Caco-2 (cell line): Measurements from ENCODE around the gene AAK1. TPM values are rescaled to one million over a fixed set of nuclear protein-coding genes. Genes with fewer than 3 reads are reported as not detected.

Experiments used
- BruUV-seq: library from RNA; stranded (reverse); fragments of 400-500 nt; replicated peaks from 2 replicates; lab custom pipeline; 2021; lab: Mats Ljungman, UMichigan
- CTCF ChIA-PET: fragments of 300-600 bp; sonication (Branson Sonifier 250); formaldehyde crosslinking; loops from one replicate; lab custom pipeline; 2022; ENCODE audit warnings: antibody characterized with exemption; lab: Charles Lee
- POLR2A ChIA-PET: fragments of 300-600 bp; sonication (Branson Sonifier 250); formaldehyde crosslinking; loops from one replicate; lab custom pipeline; 2022; ENCODE audit warnings: antibody characterized with exemption; lab: Charles Lee
- DNase-seq, 2 experiments: peaks; one replicate each; pipeline versions ENCODE4 v3.0.0 to v3.0.0-alpha.2; 2020 to 2022
- H3K27me3 ChIP-seq: replicated peaks from 2 replicates; pipeline ENCODE4 v1.6.0; 2011; ENCODE audit warnings: low read length; ENCODE audit not compliant: control insufficient read depth, insufficient read depth
- H3K36me3 ChIP-seq: 2 replicates; pipeline ENCODE4 v1.5.1; 2011; ENCODE audit warnings: low read length; ENCODE audit not compliant: control insufficient read depth, insufficient read depth
- H3K4me1 ChIP-seq: fragments of 250-450 bp; sonication (Bioruptor Pico); 2 replicates; pipeline ENCODE4 v1.5.1; 2020; ENCODE audit warnings: mild to moderate bottlenecking
- H3K4me3 ChIP-seq: 2 replicates; pipeline ENCODE4 v1.5.1; 2011; ENCODE audit warnings: low read depth, mild to moderate bottlenecking, control low read depth, low read length
- H3K9me3 ChIP-seq: fragments of 250-450 bp; sonication (Bioruptor Pico); 2 replicates; pipeline ENCODE4 v1.5.1; 2020; ENCODE audit warnings: mild to moderate bottlenecking, moderate library complexity
- H3K27ac Mint-ChIP-seq: one replicate; pipeline ENCODE4 v1.8.0; 2022; ENCODE audit warnings: mixed read lengths; ENCODE audit not compliant: unreplicated experiment
- H3K27me3 Mint-ChIP-seq: one replicate; pipeline ENCODE4 v1.8.0; 2022; ENCODE audit warnings: mixed read lengths; ENCODE audit not compliant: insufficient read depth, unreplicated experiment
- H3K36me3 Mint-ChIP-seq: one replicate; pipeline ENCODE4 v1.8.0; 2022; ENCODE audit warnings: mild to moderate bottlenecking, mixed read lengths; ENCODE audit not compliant: insufficient read depth, unreplicated experiment
- H3K4me1 Mint-ChIP-seq: one replicate; pipeline ENCODE4 v1.8.0; 2022; ENCODE audit warnings: low read depth, mixed read lengths; ENCODE audit not compliant: unreplicated experiment
- H3K4me3 Mint-ChIP-seq: one replicate; pipeline ENCODE4 v1.8.0; 2022; ENCODE audit warnings: mild to moderate bottlenecking, moderate library complexity, mixed read lengths; ENCODE audit not compliant: unreplicated experiment
- H3K9me3 Mint-ChIP-seq: one replicate; pipeline ENCODE4 v1.8.0; 2022; ENCODE audit warnings: mixed read lengths; ENCODE audit not compliant: unreplicated experiment
- CTCF ChIP-seq, 2 experiments: fragments of 200-600 bp in 1 of 2; IDR thresholded peaks; 1 replicate in 1 of 2; 2 replicates in 1 of 2; pipeline versions ENCODE4 v1.5.1 to v1.8.0; 2011 to 2022; ENCODE audit warnings: antibody characterized with exemption in 1 of 2, control low read depth in 1 of 2, inconsistent platforms in 1 of 2, low read depth in 1 of 2, low read length in 1 of 2, mild to moderate bottlenecking in 1 of 2, moderate library complexity in 1 of 2; ENCODE audit not compliant: insufficient read depth in 1 of 2, severe bottlenecking in 1 of 2, unreplicated experiment in 1 of 2
- intact Hi-C: fragments of 100-400 bp; cut with micrococcal nuclease; formaldehyde crosslinking; loops from one replicate; pipeline ENCODE4 v1.10.0; 2022; ENCODE audit not compliant: unreplicated experiment
- total RNA-seq: library from RNA; stranded (reverse); gene quantifications from 2 replicates; pipeline ENCODE4 v1.2.3, GENCODE V29; 2022

AAK1 gene
- total RNA-seq, 1 experiment from 2014 or later = 39.7 TPM

- intact Hi-C loops = loop anchor here (1.0 kb wide), 1 partner anchor 15 kb away; no protein-coding TSS in a partner anchor
- H3K27me3 Mint-ChIP-seq = no peaks in the 10 kb centered on the region
These were observed 27.6 kb downstream of the AAK1 start for GRCh38 chr2:69615969-69616368.

GRCh38 chr2:69615078-69615625 lies 28.4 kb downstream of the AAK1 start:
- CTCF ChIA-PET = interaction anchor here (0.6 kb wide), 1 partner anchor 110 kb away, joined by 3 read pairs; no protein-coding TSS in a partner anchor
- TF ChIP-seq CTCF (IDR thresholded peaks at IDR 0.05; ENCODE audit: insufficient read depth in 1 of 2, low read depth in 1 of 2, low read length in 1 of 2, severe bottlenecking in 1 of 2, unreplicated experiment in 1 of 2) = no peak
- H3K36me3 Mint-ChIP-seq = no peaks in the 10 kb centered on the region
- intact Hi-C loops = loop anchor here (1.0 kb wide), 1 partner anchor 14 kb away; no protein-coding TSS in a partner anchor
- BruUV-seq = no TSS peak
- no peaks in the 10 kb centered on the region for H3K27me3 Mint-ChIP-seq
- Histone ChIP-seq H3K4me3 (no peak overlapping the region), H3K9me3 (peaks cover 10% of the 10 kb centered on the region), H3K36me3 (no peaks in the 10 kb centered on the region), H3K27me3 (no peaks in the 10 kb centered on the region), H3K4me1 (peaks cover 33% of the 10 kb centered on the region)
- H3K27ac Mint-ChIP-seq = no peak overlapping the region
- POLR2A ChIA-PET = no interaction called here
- peaks cover 15% of the 10 kb centered on the region for H3K4me1 Mint-ChIP-seq
- no peaks in the 10 kb centered on the region for H3K9me3 Mint-ChIP-seq
- DNase-seq = peak; percentile 24 to 47
- H3K4me3 Mint-ChIP-seq = no peak overlapping the region

More at GRCh38 chr2:69615969-69616368, 27.6 kb downstream of the AAK1 start:
- no peak overlapping the region for H3K4me3 Mint-ChIP-seq
- peaks cover 15% of the 10 kb centered on the region for H3K4me1 Mint-ChIP-seq
- Histone ChIP-seq H3K4me3 (no peak overlapping the region), H3K9me3 (peaks cover 5% of the 10 kb centered on the region; the same call in 1 of the 2 replicates), H3K27me3 (no peaks in the 10 kb centered on the region), H3K4me1 (peaks cover 33% of the 10 kb centered on the region), H3K36me3 (no peaks in the 10 kb centered on the region)
- DNase-seq = no peak
- ChIA-PET CTCF (no interaction called here), POLR2A (no interaction called here)
- no peaks in the 10 kb centered on the region for H3K9me3 Mint-ChIP-seq
- no peak for TF ChIP-seq CTCF (IDR thresholded peaks at IDR 0.05; ENCODE audit: insufficient read depth in 1 of 2, low read depth in 1 of 2, low read length in 1 of 2, severe bottlenecking in 1 of 2, unreplicated experiment in 1 of 2)
- H3K27ac Mint-ChIP-seq = no peak overlapping the region
- H3K36me3 Mint-ChIP-seq = no peaks in the 10 kb centered on the region
- no TSS peak for BruUV-seq

- Histone ChIP-seq H3K4me1 (peaks cover 31% of the 10 kb centered on the region), H3K4me3 (no peak overlapping the region), H3K27me3 (no peaks in the 10 kb centered on the region), H3K36me3 (no peaks in the 10 kb centered on the region), H3K9me3 (peaks cover 12% of the 10 kb centered on the region)
- no peak for TF ChIP-seq CTCF (IDR thresholded peaks at IDR 0.05; ENCODE audit: insufficient read depth in 1 of 2, low read depth in 1 of 2, low read length in 1 of 2, severe bottlenecking in 1 of 2, unreplicated experiment in 1 of 2)
- Mint-ChIP-seq H3K36me3 (no peaks in the 10 kb centered on the region), H3K27ac (no peak overlapping the region), H3K27me3 (no peaks in the 10 kb centered on the region), H3K4me1 (peaks cover 15% of the 10 kb centered on the region), H3K4me3 (no peak overlapping the region), H3K9me3 (no peaks in the 10 kb centered on the region)
- intact Hi-C loops = no loop called here
- no TSS peak for BruUV-seq
- ChIA-PET CTCF (no interaction called here), POLR2A (no interaction called here)
- no peak for DNase-seq
These were observed 30.8 kb downstream of the AAK1 start for GRCh38 chr2:69612707-69613106.
